Measurements from ENCODE around the gene ZBTB21.

- TF ChIP-seq, protein P1, sequence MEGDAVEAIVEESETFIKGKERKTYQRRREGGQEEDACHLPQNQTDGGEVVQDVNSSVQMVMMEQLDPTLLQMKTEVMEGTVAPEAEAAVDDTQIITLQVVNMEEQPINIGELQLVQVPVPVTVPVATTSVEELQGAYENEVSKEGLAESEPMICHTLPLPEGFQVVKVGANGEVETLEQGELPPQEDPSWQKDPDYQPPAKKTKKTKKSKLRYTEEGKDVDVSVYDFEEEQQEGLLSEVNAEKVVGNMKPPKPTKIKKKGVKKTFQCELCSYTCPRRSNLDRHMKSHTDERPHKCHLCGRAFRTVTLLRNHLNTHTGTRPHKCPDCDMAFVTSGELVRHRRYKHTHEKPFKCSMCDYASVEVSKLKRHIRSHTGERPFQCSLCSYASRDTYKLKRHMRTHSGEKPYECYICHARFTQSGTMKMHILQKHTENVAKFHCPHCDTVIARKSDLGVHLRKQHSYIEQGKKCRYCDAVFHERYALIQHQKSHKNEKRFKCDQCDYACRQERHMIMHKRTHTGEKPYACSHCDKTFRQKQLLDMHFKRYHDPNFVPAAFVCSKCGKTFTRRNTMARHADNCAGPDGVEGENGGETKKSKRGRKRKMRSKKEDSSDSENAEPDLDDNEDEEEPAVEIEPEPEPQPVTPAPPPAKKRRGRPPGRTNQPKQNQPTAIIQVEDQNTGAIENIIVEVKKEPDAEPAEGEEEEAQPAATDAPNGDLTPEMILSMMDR (IDR thresholded peaks at IDR 0.05), result no peak
- no peak for TF ChIP-seq POLR2A (IDR thresholded peaks at IDR 0.05)
Observed at GRCh38 chr21:42057851-42058437, 47.8 kb upstream of the ZBTB21 start.
